Measurements from ENCODE around the gene PKD1L1. TPM values are rescaled to one million over a fixed set of nuclear protein-coding genes. Genes with fewer than 3 reads are reported as not detected.
"Not testable (repeated sequence)": the region's sequence is repeated elsewhere in the genome, so short reads cannot be mapped to it uniquely, and the experiment has no call there.

The PKD1L1 gene
- total RNA-seq, 2 experiments from 2014 or later, result 0.17 to 0.34 TPM

GRCh38 chr7:47938574-47939165, 9.6 kb downstream of the PKD1L1 start:
- ATAC-seq (ENCODE audit: low read depth) (no peak), DNase-seq (no peak)
- Mint-ChIP-seq H3K4me3 (no peak overlapping the region), H3K36me3 (no peaks in the 10 kb centered on the region), H3K4me1 (peaks cover 5% of the 10 kb centered on the region), H3K27me3 (no peaks in the 10 kb centered on the region), H3K9me3 (no peaks in the 10 kb centered on the region), H3K27ac (no peak overlapping the region)
- POLR2A ChIA-PET, result no interaction called here

GRCh38 chr7:47937711-47938573, 10.3 kb downstream of the PKD1L1 start:
- POLR2A ChIA-PET, result no interaction called here

DNA sequence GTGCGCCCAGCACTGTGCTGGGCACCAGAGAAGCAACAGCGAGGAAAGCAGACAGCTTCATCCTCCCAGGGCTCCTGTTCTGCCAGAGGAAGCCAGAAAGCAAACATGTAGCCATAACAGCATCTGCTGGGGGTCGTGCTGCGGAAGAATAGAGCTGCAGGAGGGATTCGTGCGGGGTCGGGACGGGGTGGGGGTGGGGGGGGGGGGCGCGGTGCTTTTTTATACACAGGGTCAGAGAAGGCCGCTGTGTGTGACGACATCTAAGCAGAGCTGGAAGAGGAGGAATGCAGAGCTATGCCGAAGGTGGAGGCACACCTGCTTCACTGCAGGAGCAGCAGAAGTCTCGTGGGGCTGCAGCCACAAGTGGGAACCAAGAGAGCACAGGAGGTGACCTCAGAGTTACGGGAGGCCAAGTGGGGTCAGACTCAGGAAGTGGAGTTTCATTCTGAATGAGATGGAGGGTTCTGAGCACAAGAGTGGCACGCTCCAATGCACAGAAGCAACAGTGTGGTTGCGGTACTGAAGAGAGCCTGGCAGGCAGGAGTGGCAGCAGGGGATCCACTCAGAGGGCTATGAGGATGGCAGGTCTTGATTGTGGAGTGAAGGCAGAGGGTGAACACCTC, 11.1 kb downstream of the PKD1L1 start:
- POLR2A ChIA-PET, result no interaction called here
- peak overlapping the region; percentile 28 for H3K4me3 Mint-ChIP-seq
- DNase-seq, result no peak
- peak; percentile 91 for ATAC-seq (ENCODE audit: low read depth)
- H3K27me3 Mint-ChIP-seq, result no peaks in the 10 kb centered on the region
- H3K4me1 Mint-ChIP-seq, result peaks cover 5% of the 10 kb centered on the region
- no peaks in the 10 kb centered on the region for H3K36me3 Mint-ChIP-seq
- H3K9me3 Mint-ChIP-seq, result no peaks in the 10 kb centered on the region
- peak overlapping the region; percentile 79 for H3K27ac Mint-ChIP-seq

More at GRCh38 chr7:47937711-47938573, 10.3 kb downstream of the PKD1L1 start:
- H3K4me1 Mint-ChIP-seq, result peaks cover 5% of the 10 kb centered on the region
- DNase-seq, result no peak
- peak overlapping the region; percentile 79 for H3K27ac Mint-ChIP-seq
- no peak for ATAC-seq (ENCODE audit: low read depth)
- no peaks in the 10 kb centered on the region for H3K36me3 Mint-ChIP-seq
- H3K4me3 Mint-ChIP-seq, result peak overlapping the region; percentile 28
- no peaks in the 10 kb centered on the region for H3K27me3 Mint-ChIP-seq
- no peaks in the 10 kb centered on the region for H3K9me3 Mint-ChIP-seq

DNA sequence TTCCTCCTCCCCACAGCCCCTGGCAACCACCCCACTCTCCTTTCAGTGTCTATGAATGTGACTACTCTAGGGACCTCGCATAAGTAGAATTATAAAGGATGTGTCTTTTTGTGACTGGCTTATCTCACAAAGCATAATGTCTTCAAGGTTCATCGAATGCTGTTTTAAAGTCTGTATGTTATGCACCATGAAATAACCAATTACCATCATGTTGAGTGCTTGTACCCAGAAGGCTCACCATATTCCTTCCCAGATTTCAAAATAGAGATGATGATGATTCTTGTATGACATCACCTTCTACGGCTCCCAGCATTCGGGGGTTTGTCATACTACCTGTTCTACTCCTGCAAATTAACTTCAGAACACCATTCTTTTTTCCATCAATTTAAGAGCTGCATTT, 11.9 kb downstream of the PKD1L1 start:
- POLR2A ChIA-PET, result no interaction called here
- Mint-ChIP-seq H3K36me3 (no peaks in the 10 kb centered on the region), H3K4me3 (no peak overlapping the region)

GRCh38 chr7:47935336-47935735, 12.9 kb downstream of the PKD1L1 start:
- POLR2A ChIA-PET, result no interaction called here

More for the DNA sequence above, 11.9 kb downstream of the PKD1L1 start:
- peaks cover 5% of the 10 kb centered on the region for H3K4me1 Mint-ChIP-seq
- ATAC-seq (ENCODE audit: low read depth) (no peak), DNase-seq (no peak)
- no peaks in the 10 kb centered on the region for H3K9me3 Mint-ChIP-seq
- H3K27ac Mint-ChIP-seq, result no peak overlapping the region
- H3K27me3 Mint-ChIP-seq, result no peaks in the 10 kb centered on the region

GRCh38 chr7:47934831-47935230, 13.4 kb downstream of the PKD1L1 start:
- no peaks in the 10 kb centered on the region for H3K27me3 Mint-ChIP-seq
- no peak overlapping the region for H3K27ac Mint-ChIP-seq
- DNase-seq (no peak), ATAC-seq (ENCODE audit: low read depth) (no peak)
- peaks cover 5% of the 10 kb centered on the region for H3K4me1 Mint-ChIP-seq
- POLR2A ChIA-PET, result no interaction called here
- H3K4me3 Mint-ChIP-seq, result no peak overlapping the region
- H3K36me3 Mint-ChIP-seq, result no peaks in the 10 kb centered on the region
- no peaks in the 10 kb centered on the region for H3K9me3 Mint-ChIP-seq

More at GRCh38 chr7:47935336-47935735, 12.9 kb downstream of the PKD1L1 start:
- Mint-ChIP-seq H3K27ac (no peak overlapping the region), H3K4me3 (no peak overlapping the region), H3K4me1 (peaks cover 5% of the 10 kb centered on the region), H3K9me3 (no peaks in the 10 kb centered on the region), H3K36me3 (no peaks in the 10 kb centered on the region), H3K27me3 (no peaks in the 10 kb centered on the region)
- DNase-seq (no peak), ATAC-seq (ENCODE audit: low read depth) (no peak)

- no peak for DNase-seq
- Mint-ChIP-seq H3K9me3 (no peaks in the 10 kb centered on the region), H3K4me1 (peaks cover 5% of the 10 kb centered on the region), H3K27ac (no peak overlapping the region), H3K36me3 (no peaks in the 10 kb centered on the region), H3K4me3 (no peak overlapping the region), H3K27me3 (no peaks in the 10 kb centered on the region)
- POLR2A ChIA-PET, result no interaction called here
- no peak for ATAC-seq (ENCODE audit: low read depth)
Measured at GRCh38 chr7:47933215-47933614, 15.1 kb downstream of the PKD1L1 start.

DNA sequence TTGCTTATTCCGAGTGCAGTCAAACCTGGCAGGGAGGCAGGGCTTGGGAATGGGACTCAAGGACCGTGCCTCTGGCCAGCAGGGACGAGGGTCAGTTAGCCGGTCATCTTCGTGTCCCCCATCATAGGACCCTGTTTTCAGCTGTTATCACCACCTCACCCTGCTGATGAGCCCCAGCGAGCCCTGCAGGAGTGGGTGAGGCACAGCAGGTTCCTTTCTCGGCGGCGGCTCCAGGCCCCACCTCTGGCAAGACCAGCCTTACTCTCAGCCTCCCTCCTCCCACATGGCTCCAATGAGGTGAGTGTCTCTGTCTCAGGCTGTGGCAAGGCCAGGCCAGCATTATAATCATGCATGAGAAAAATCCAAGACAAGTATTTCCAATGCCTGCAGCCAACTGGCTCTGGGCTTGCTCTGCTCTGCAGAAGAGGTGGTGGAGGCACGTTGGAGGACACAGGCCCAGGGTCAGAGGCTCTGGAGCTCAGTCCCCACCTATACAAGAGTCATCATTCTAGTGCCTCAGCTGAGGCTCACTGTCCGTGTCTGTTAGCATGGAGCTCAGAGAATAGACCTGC, 15.7 kb downstream of the PKD1L1 start:
- ATAC-seq (ENCODE audit: low read depth) (no peak), DNase-seq (no peak)
- peaks cover 4% of the 10 kb centered on the region for H3K4me1 Mint-ChIP-seq
- no peak overlapping the region for H3K27ac Mint-ChIP-seq
- H3K27me3 Mint-ChIP-seq, result no peaks in the 10 kb centered on the region
- H3K4me3 Mint-ChIP-seq, result no peak overlapping the region
- no peaks in the 10 kb centered on the region for H3K36me3 Mint-ChIP-seq
- POLR2A ChIA-PET, result no interaction called here
- H3K9me3 Mint-ChIP-seq, result no peaks in the 10 kb centered on the region

GRCh38 chr7:47932016-47932415, 16.2 kb downstream of the PKD1L1 start:
- Mint-ChIP-seq H3K4me3 (no peak overlapping the region), H3K36me3 (no peaks in the 10 kb centered on the region), H3K4me1 (no peaks in the 10 kb centered on the region), H3K9me3 (no peaks in the 10 kb centered on the region), H3K27ac (no peak overlapping the region), H3K27me3 (no peaks in the 10 kb centered on the region)
- ATAC-seq (ENCODE audit: low read depth) (no peak), DNase-seq (no peak)
- POLR2A ChIA-PET, result no interaction called here

DNA sequence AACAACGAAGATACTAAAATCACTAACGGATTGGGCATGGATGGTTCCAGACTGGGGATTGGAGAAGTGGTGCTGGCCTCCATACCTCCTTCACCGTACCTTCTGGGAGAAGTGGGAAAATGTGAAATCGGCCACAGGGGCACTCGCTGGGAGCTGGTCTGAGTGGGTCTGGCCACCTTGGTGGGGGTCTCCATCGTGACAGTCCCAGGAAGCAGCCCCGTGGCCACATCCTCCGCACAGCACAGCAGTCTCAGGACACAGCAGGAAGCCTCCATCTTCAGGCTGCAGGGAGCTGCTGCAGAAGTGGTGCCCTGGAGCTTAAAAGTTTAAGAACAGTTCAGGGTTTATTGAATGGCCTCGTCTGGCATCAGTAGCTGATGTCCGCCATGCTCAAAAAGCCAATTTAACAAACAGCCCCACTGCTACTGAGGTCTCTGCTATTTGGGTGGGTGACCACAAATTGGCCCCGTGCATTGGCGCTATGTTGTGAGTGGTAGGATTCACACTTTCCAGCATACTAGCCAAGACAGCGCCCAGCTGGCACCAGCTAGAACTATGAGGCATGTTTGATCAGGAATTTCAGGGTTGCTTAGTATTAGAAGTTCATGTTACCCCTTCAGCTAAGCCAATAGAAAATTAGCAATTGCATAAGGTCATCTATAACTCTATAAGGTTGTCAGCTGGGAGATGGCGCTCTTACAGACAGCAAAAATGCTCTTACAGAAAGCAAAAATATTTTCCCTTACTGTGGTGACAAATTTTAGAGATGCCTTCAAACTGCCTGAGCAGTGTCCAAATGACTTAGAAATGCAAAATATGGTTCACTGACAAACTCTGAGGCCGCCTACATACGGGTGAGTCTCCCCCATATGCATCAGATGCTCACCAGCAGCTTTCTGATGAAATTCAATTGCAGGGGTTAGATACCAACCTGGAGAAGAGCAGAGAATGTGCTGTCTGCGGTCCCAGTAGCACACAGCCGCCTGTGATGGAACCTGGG, 17.0 kb downstream of the PKD1L1 start:
- H3K27ac Mint-ChIP-seq, result no peak overlapping the region
- no peaks in the 10 kb centered on the region for H3K9me3 Mint-ChIP-seq
- DNase-seq (no peak), ATAC-seq (ENCODE audit: low read depth) (no peak)
- no peaks in the 10 kb centered on the region for H3K4me1 Mint-ChIP-seq
- H3K36me3 Mint-ChIP-seq, result no peaks in the 10 kb centered on the region
- H3K4me3 Mint-ChIP-seq, result no peak overlapping the region
- H3K27me3 Mint-ChIP-seq, result no peaks in the 10 kb centered on the region
- POLR2A ChIA-PET, result no interaction called here

GRCh38 chr7:47924266-47924665, 24.0 kb downstream of the PKD1L1 start:
- Mint-ChIP-seq H3K27ac (no peak overlapping the region), H3K4me1 (no peaks in the 10 kb centered on the region), H3K4me3 (no peak overlapping the region), H3K36me3 (no peaks in the 10 kb centered on the region), H3K27me3 (peaks cover 3% of the 10 kb centered on the region), H3K9me3 (no peaks in the 10 kb centered on the region)
- POLR2A ChIA-PET, result no interaction called here
- ATAC-seq (ENCODE audit: low read depth) (no peak), DNase-seq (no peak)

DNA sequence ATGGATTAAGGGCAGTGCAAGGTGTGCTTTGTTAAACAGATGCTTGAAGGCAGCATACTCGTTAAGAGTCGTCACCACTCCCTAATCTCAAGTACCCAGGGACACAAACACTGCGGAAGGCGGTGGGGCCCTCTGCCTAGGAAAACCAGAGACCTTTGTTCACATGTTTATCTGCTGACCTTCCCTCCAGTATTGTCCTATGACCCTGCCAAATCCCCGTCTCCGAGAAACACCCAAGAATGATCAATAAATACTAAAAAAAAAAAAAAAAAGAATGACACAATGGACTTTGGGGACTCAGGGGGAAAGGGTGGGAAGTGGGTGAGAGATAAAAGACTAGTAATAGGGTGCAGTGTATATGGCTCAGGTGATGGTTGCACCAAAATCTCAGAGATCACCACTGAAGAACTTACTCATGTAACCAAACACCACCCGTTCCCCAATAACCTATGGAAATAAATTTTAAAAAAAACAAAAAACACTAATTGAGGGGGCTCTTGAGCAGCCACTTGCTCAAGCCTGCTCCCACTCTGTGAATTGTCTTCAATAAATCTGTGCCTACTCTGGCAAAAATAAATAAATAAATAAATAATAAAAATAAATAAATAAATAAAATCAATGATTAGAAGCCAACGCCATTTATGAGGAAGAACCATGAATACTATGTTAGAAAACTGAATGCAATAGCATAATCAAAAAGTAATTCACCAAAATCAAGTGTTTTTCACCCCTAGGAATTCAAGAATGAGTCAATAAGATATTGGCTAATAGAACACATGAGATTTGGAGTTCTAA, 25.0 kb downstream of the PKD1L1 start:
- H3K27me3 Mint-ChIP-seq; POLR2A ChIA-PET; H3K9me3 Mint-ChIP-seq; H3K36me3 Mint-ChIP-seq; H3K4me3 Mint-ChIP-seq; H3K4me1 Mint-ChIP-seq; DNase-seq; ATAC-seq (ENCODE audit: low read depth); H3K27ac Mint-ChIP-seq: not testable (repeated sequence)
